ENCODE data around the gene FCHO1.
A peak's percentile ranks its signal among the peaks of the same experiment; 100 is the strongest.

FCHO1 gene

GRCh38 chr19:17754634-17755442 lies 3.6 kb downstream of the FCHO1 start:
- DNase-seq (no peak), ATAC-seq (ENCODE audit: insufficient read depth, low read depth) (no peak)
- H3K27ac ChIP-seq (ENCODE audit: low read length) = peak overlapping the region; percentile 62
- no peaks in the 10 kb centered on the region for H3K27me3 ChIP-seq (ENCODE audit: insufficient read depth, low read length, poor library complexity)
- TF ChIP-seq EZH2 (IDR thresholded peaks at IDR 0.05; ENCODE audit: borderline replicate concordance, low read depth, low read length, severe bottlenecking) = no peak
- TF ChIP-seq CTCF (IDR thresholded peaks at IDR 0.05; ENCODE audit: borderline replicate concordance, extremely low read depth, low read length, poor library complexity, severe bottlenecking) = peak; percentile 38
- no peak overlapping the region for H3K9ac ChIP-seq (ENCODE audit: low read depth, low read length)
- H3K4me2 ChIP-seq (ENCODE audit: insufficient read depth, low read length) = no peak overlapping the region
- H3K4me3 ChIP-seq (ENCODE audit: low read depth in 1 of 2, low read length in 2 of 2) = no peak overlapping the region
- peaks cover 25% of the 10 kb centered on the region for H4K20me1 ChIP-seq (ENCODE audit: insufficient read depth, low read length)
- peaks cover 35% of the 10 kb centered on the region for H3K4me1 ChIP-seq (ENCODE audit: insufficient read depth, low read length)
- H3K79me2 ChIP-seq (ENCODE audit: insufficient read depth, low read length) = peaks cover 51% of the 10 kb centered on the region
- no peak overlapping the region for H2AFZ ChIP-seq (ENCODE audit: low read depth, low read length)
- H3K36me3 ChIP-seq (ENCODE audit: insufficient read depth, low read length) = peaks cover 54% of the 10 kb centered on the region
- no peaks in the 10 kb centered on the region for H3K9me3 ChIP-seq (ENCODE audit: insufficient read depth, low read length, severe bottlenecking)

- Histone ChIP-seq H3K4me1 (ENCODE audit: insufficient read depth, low read length) (peaks cover 29% of the 10 kb centered on the region), H3K9me3 (ENCODE audit: insufficient read depth, low read length, severe bottlenecking) (no peaks in the 10 kb centered on the region), H3K9ac (ENCODE audit: low read depth, low read length) (no peak overlapping the region), H3K4me3 (ENCODE audit: low read depth in 1 of 2, low read length in 2 of 2) (no peak overlapping the region), H3K27me3 (ENCODE audit: insufficient read depth, low read length, poor library complexity) (no peaks in the 10 kb centered on the region), H4K20me1 (ENCODE audit: insufficient read depth, low read length) (peaks cover 25% of the 10 kb centered on the region), H3K27ac (ENCODE audit: low read length) (peak overlapping the region; percentile 62), H3K36me3 (ENCODE audit: insufficient read depth, low read length) (peaks cover 57% of the 10 kb centered on the region), H3K79me2 (ENCODE audit: insufficient read depth, low read length) (peaks cover 46% of the 10 kb centered on the region), H3K4me2 (ENCODE audit: insufficient read depth, low read length) (no peak overlapping the region), H2AFZ (ENCODE audit: low read depth, low read length) (no peak overlapping the region)
- no peak for DNase-seq
- TF ChIP-seq CTCF (IDR thresholded peaks at IDR 0.05; ENCODE audit: borderline replicate concordance, extremely low read depth, low read length, poor library complexity, severe bottlenecking) = no peak
- TF ChIP-seq EZH2 (IDR thresholded peaks at IDR 0.05; ENCODE audit: borderline replicate concordance, low read depth, low read length, severe bottlenecking) = no peak
- ATAC-seq (ENCODE audit: insufficient read depth, low read depth) = no peak
Measured at GRCh38 chr19:17755443-17755890, 4.2 kb downstream of the FCHO1 start.

GRCh38 chr19:17755977-17756670 lies 4.8 kb downstream of the FCHO1 start:
- H3K4me2 ChIP-seq (ENCODE audit: insufficient read depth, low read length) = no peak overlapping the region
- peaks cover 25% of the 10 kb centered on the region for H4K20me1 ChIP-seq (ENCODE audit: insufficient read depth, low read length)
- DNase-seq = peak; percentile 75
- peak overlapping the region; percentile 19 for H3K27ac ChIP-seq (ENCODE audit: low read length)
- peaks cover 64% of the 10 kb centered on the region for H3K36me3 ChIP-seq (ENCODE audit: insufficient read depth, low read length)
- no peaks in the 10 kb centered on the region for H3K9me3 ChIP-seq (ENCODE audit: insufficient read depth, low read length, severe bottlenecking)
- TF ChIP-seq CTCF (IDR thresholded peaks at IDR 0.05; ENCODE audit: borderline replicate concordance, extremely low read depth, low read length, poor library complexity, severe bottlenecking) (no peak), EZH2 (IDR thresholded peaks at IDR 0.05; ENCODE audit: borderline replicate concordance, low read depth, low read length, severe bottlenecking) (no peak)
- H3K79me2 ChIP-seq (ENCODE audit: insufficient read depth, low read length) = peaks cover 40% of the 10 kb centered on the region
- ATAC-seq (ENCODE audit: insufficient read depth, low read depth) = no peak
- H3K4me1 ChIP-seq (ENCODE audit: insufficient read depth, low read length) = peaks cover 22% of the 10 kb centered on the region
- H3K27me3 ChIP-seq (ENCODE audit: insufficient read depth, low read length, poor library complexity) = no peaks in the 10 kb centered on the region
- no peak overlapping the region for H3K4me3 ChIP-seq (ENCODE audit: low read depth in 1 of 2, low read length in 2 of 2)
- H2AFZ ChIP-seq (ENCODE audit: low read depth, low read length) = no peak overlapping the region
- no peak overlapping the region for H3K9ac ChIP-seq (ENCODE audit: low read depth, low read length)
